ENCODE results near the gene CMTM3. TPM values are rescaled to one million over a fixed set of nuclear protein-coding genes. Genes with fewer than 3 reads are reported as not detected.

The CMTM3 gene
- total and polyA plus RNA-seq, 9 of the 15 experiments (the other 6 are each of a cell fraction or from before 2014, with no cell fraction given): 4.6 to 33.4 (median 17.5) TPM

- TF ChIP-seq MGA (IDR thresholded peaks at IDR 0.05): peak; percentile 94
- TF ChIP-seq ZNF592 (IDR thresholded peaks at IDR 0.05): peak; percentile 92
- peak in 1 of 2 experiments; percentile 39; a peak in 1 of 4 replicates for TF ChIP-seq HDAC1 (IDR thresholded peaks at IDR 0.05)
- peak; percentile 52; the same call in 1 of the 2 replicates for TF ChIP-seq SP1 (CRISPR knock-in tag; IDR thresholded peaks at IDR 0.05)
- peak in 2 of 3 experiments; percentile 44 to 46 for TF ChIP-seq YY1 (IDR thresholded peaks at IDR 0.05; ENCODE audit: borderline replicate concordance in 1 of 3, control insufficient read depth in 1 of 3, extremely low read depth in 1 of 3, insufficient read depth in 3 of 3, insufficient read length in 1 of 3, insufficient replicate concordance in 2 of 3, low read depth in 1 of 3, low read length in 2 of 3)
- TF ChIP-seq NFATC3 (IDR thresholded peaks at IDR 0.05): no peak
- TF ChIP-seq NR0B1 (IDR thresholded peaks at IDR 0.05; ENCODE audit: partially characterized antibody): no peak
Observed at GRCh38 chr16:66608241-66609138, 4.0 kb downstream of the CMTM3 start (continued).
